Stimulated activated CD8-positive, alpha-beta memory T cell treated with anti-CD3 and anti-CD28 coated beads, Interleukin-15, amount 100 ng/mL, for 24 hours (primary cell): ENCODE results near the gene GALT.
"Not testable (repeated sequence)": the region's sequence is repeated elsewhere in the genome, so short reads cannot be mapped to it uniquely, and the experiment has no call there.

ENCODE experiments used
- DNase-seq: peaks from one replicate; pipeline ENCODE4 v3.0.0-alpha.2; 2020; ENCODE audit warnings: low read depth

The GALT gene

GRCh38 chr9:34627716-34628655 is 18.5 kb upstream of the GALT start:
- no peak for DNase-seq

GRCh38 chr9:34628656-34629490 is 17.6 kb upstream of the GALT start, which contains the start of gene ARID3C:
Gene ARID3C, minus strand, starts transcription at chr9:34629066. Its CDS starts 1,052 bp downstream, at chr9:34628014.
- no peak for DNase-seq

GRCh38 chr9:34629491-34629808 is 17.0 kb upstream of the GALT start:
- no peak for DNase-seq

- DNase-seq: no peak
Observed at GRCh38 chr9:34630402-34631154, 15.9 kb upstream of the GALT start.

GRCh38 chr9:34633166-34633565 is 13.3 kb upstream of the GALT start:
- no peak for DNase-seq

GRCh38 chr9:34633851-34634550 is 12.5 kb upstream of the GALT start:
- peak; percentile 32 for DNase-seq

- no peak for DNase-seq
Observed at GRCh38 chr9:34634551-34635248, 11.8 kb upstream of the GALT start.

- DNase-seq: no peak
Observed at GRCh38 chr9:34635556-34635955, 10.9 kb upstream of the GALT start.

- no peak for DNase-seq
Observed at GRCh38 chr9:34636791-34637355, 9.6 kb upstream of the GALT start.

GRCh38 chr9:34637356-34638137 is 8.9 kb upstream of the GALT start, which contains the start of gene SIGMAR1:
Gene SIGMAR1, minus strand, starts transcription at chr9:34637787. Its CDS starts 90 bp downstream, at chr9:34637697.
- DNase-seq: peak; percentile 74

GRCh38 chr9:34638138-34638445 is 8.4 kb upstream of the GALT start:
- DNase-seq: no peak

GRCh38 chr9:34639322-34639721 is 7.2 kb upstream of the GALT start:
- DNase-seq: not testable (repeated sequence)

GRCh38 chr9:34642679-34643078 is 3.8 kb upstream of the GALT start:
- no peak for DNase-seq

GRCh38 chr9:34644766-34645314 is 1.6 kb upstream of the GALT start:
- no peak for DNase-seq

GRCh38 chr9:34647084-34647403 is 569 bp downstream of the GALT start:
- no peak for DNase-seq

- DNase-seq: no peak
Observed at GRCh38 chr9:34647651-34648050, 1.2 kb downstream of the GALT start.

GRCh38 chr9:34648673-34649072 is 2.2 kb downstream of the GALT start:
- no peak for DNase-seq

- no peak for DNase-seq
Observed at GRCh38 chr9:34650816-34651215, 4.3 kb downstream of the GALT start.

GRCh38 chr9:34651321-34651720 is 4.8 kb downstream of the GALT start:
- DNase-seq: no peak
